Karpas-422 (cell line): ENCODE data around the gene C10orf67. TPM values are rescaled to one million over a fixed set of nuclear protein-coding genes. Genes with fewer than 3 reads are reported as not detected.

Source experiments
- DNase-seq: peaks from one replicate; pipeline ENCODE4 v3.0.0-alpha.2; 2015
- H2AFZ ChIP-seq: fragments of 200-600 bp; sonication (generic); 2 replicates; pipeline ENCODE4 v1.6.1; 2014; ENCODE audit warnings: antibody characterized with exemption, low read length, mixed read lengths
- H3K27ac ChIP-seq: fragments of 200-600 bp; sonication (generic); 2 replicates; pipeline ENCODE4 v1.5.1; 2014; ENCODE audit warnings: mild to moderate bottlenecking, low read length, moderate library complexity
- H3K27me3 ChIP-seq: fragments of 200-600 bp; sonication (generic); 2 replicates; pipeline ENCODE4 v1.6.1; 2014; ENCODE audit warnings: low read length, mixed read lengths
- H3K36me3 ChIP-seq: fragments of 200-600 bp; sonication (generic); 2 replicates; pipeline ENCODE4 v1.6.1; 2014; ENCODE audit warnings: low read length, mixed read lengths; ENCODE audit not compliant: insufficient read depth
- H3K4me1 ChIP-seq: fragments of 200-600 bp; sonication (generic); 2 replicates; pipeline ENCODE4 v1.6.1; 2014; ENCODE audit warnings: mild to moderate bottlenecking, low read length, mixed read lengths
- H3K4me2 ChIP-seq: fragments of 200-600 bp; sonication (generic); 2 replicates; pipeline ENCODE4 v1.6.1; 2014; ENCODE audit warnings: low read length, low read depth, mild to moderate bottlenecking; ENCODE audit not compliant: poor library complexity, severe bottlenecking
- H3K4me3 ChIP-seq: fragments of 200-600 bp; sonication (generic); 2 replicates; pipeline ENCODE4 v1.5.1; 2014; ENCODE audit warnings: mild to moderate bottlenecking, antibody characterized with exemption, low read length, mixed read lengths
- H3K79me2 ChIP-seq: fragments of 200-600 bp; sonication (generic); 2 replicates; pipeline ENCODE4 v1.6.1; 2014; ENCODE audit warnings: mild to moderate bottlenecking, low read length, mixed read lengths
- H3K9ac ChIP-seq: fragments of 200-600 bp; sonication (generic); 2 replicates; pipeline ENCODE4 v1.6.0; 2014; ENCODE audit warnings: low read length
- H3K9me2 ChIP-seq: fragments of 200-600 bp; sonication (generic), shearing (Covaris generic); replicated peaks from 2 replicates; pipeline ENCODE4 v1.6.0; 2014; ENCODE audit warnings: mild to moderate bottlenecking, low read length, moderate library complexity; ENCODE audit not compliant: insufficient read depth
- H3K9me3 ChIP-seq: fragments of 300-700, 200-600 bp; sonication (generic); 2 replicates; pipeline ENCODE4 v1.6.1; 2014; ENCODE audit warnings: low read length, mixed read lengths
- H4K20me1 ChIP-seq: fragments of 200-600 bp; sonication (generic); 2 replicates; pipeline ENCODE4 v1.6.1; 2014; ENCODE audit warnings: mild to moderate bottlenecking, antibody characterized with exemption, low read length, low read depth; ENCODE audit not compliant: insufficient read depth
- total RNA-seq: library from RNA; depleted of rRNA; stranded (reverse); fragments of >200 nt; shearing (Covaris generic); gene quantifications from 2 replicates; pipeline ENCODE4 v1.2.3, GENCODE V29; 2014; ENCODE audit warnings: low replicate concordance

Gene C10orf67
- total RNA-seq, 1 experiment from 2014 or later: not detected

GRCh38 chr10:23205972-23206642 lies 138.5 kb downstream of the C10orf67 start:
- Histone ChIP-seq H3K27me3 (no peaks in the 10 kb centered on the region), H3K27ac (no peak overlapping the region), H3K4me3 (no peak overlapping the region), H3K9ac (no peak overlapping the region), H3K9me3 (no peaks in the 10 kb centered on the region), H3K4me1 (no peaks in the 10 kb centered on the region), H3K36me3 (no peaks in the 10 kb centered on the region), H3K9me2 (no peaks in the 10 kb centered on the region), H4K20me1 (no peaks in the 10 kb centered on the region), H2AFZ (no peak overlapping the region), H3K79me2 (no peaks in the 10 kb centered on the region), H3K4me2 (no peak overlapping the region)
- DNase-seq: no peak

GRCh38 chr10:23204773-23205172 lies 139.8 kb downstream of the C10orf67 start:
- Histone ChIP-seq H4K20me1 (no peaks in the 10 kb centered on the region), H3K4me1 (no peaks in the 10 kb centered on the region), H3K4me3 (no peak overlapping the region), H3K4me2 (no peak overlapping the region), H3K9me2 (no peaks in the 10 kb centered on the region), H3K27me3 (no peaks in the 10 kb centered on the region), H3K36me3 (no peaks in the 10 kb centered on the region), H2AFZ (no peak overlapping the region), H3K27ac (no peak overlapping the region), H3K9ac (no peak overlapping the region), H3K79me2 (no peaks in the 10 kb centered on the region), H3K9me3 (no peaks in the 10 kb centered on the region)
- no peak for DNase-seq

GRCh38 chr10:23203369-23204325 lies 140.9 kb downstream of the C10orf67 start:
- H3K9me2 ChIP-seq: no peaks in the 10 kb centered on the region
- H3K27ac ChIP-seq: no peak overlapping the region
- H3K4me1 ChIP-seq: no peaks in the 10 kb centered on the region
- no peaks in the 10 kb centered on the region for H4K20me1 ChIP-seq
- no peaks in the 10 kb centered on the region for H3K9me3 ChIP-seq
- H3K36me3 ChIP-seq: no peaks in the 10 kb centered on the region
- no peak for DNase-seq
- no peaks in the 10 kb centered on the region for H3K27me3 ChIP-seq
- H3K9ac ChIP-seq: no peak overlapping the region
- no peak overlapping the region for H3K4me3 ChIP-seq
- no peak overlapping the region for H2AFZ ChIP-seq
- no peaks in the 10 kb centered on the region for H3K79me2 ChIP-seq
- no peak overlapping the region for H3K4me2 ChIP-seq

GRCh38 chr10:23202779-23203178 lies 141.8 kb downstream of the C10orf67 start:
- Histone ChIP-seq H3K27ac (no peak overlapping the region), H3K36me3 (no peaks in the 10 kb centered on the region), H4K20me1 (no peaks in the 10 kb centered on the region), H3K27me3 (no peaks in the 10 kb centered on the region), H3K79me2 (no peaks in the 10 kb centered on the region), H3K4me2 (no peak overlapping the region), H3K9me2 (no peaks in the 10 kb centered on the region), H3K4me3 (no peak overlapping the region), H3K9ac (no peak overlapping the region), H3K9me3 (no peaks in the 10 kb centered on the region), H3K4me1 (no peaks in the 10 kb centered on the region), H2AFZ (no peak overlapping the region)
- no peak for DNase-seq

GRCh38 chr10:23201837-23202236 lies 142.8 kb downstream of the C10orf67 start:
- H3K9ac ChIP-seq: no peak overlapping the region
- no peak for DNase-seq
- H4K20me1 ChIP-seq: no peaks in the 10 kb centered on the region
- no peak overlapping the region for H2AFZ ChIP-seq
- no peaks in the 10 kb centered on the region for H3K9me3 ChIP-seq
- no peaks in the 10 kb centered on the region for H3K27me3 ChIP-seq
- no peak overlapping the region for H3K27ac ChIP-seq
- H3K79me2 ChIP-seq: no peaks in the 10 kb centered on the region
- no peaks in the 10 kb centered on the region for H3K36me3 ChIP-seq
- no peak overlapping the region for H3K4me2 ChIP-seq
- H3K9me2 ChIP-seq: no peaks in the 10 kb centered on the region
- H3K4me3 ChIP-seq: no peak overlapping the region
- no peaks in the 10 kb centered on the region for H3K4me1 ChIP-seq

GRCh38 chr10:23200997-23201652 lies 143.5 kb downstream of the C10orf67 start:
- H2AFZ ChIP-seq: no peak overlapping the region
- H3K79me2 ChIP-seq: no peaks in the 10 kb centered on the region
- H3K4me2 ChIP-seq: no peak overlapping the region
- no peaks in the 10 kb centered on the region for H3K27me3 ChIP-seq
- no peak overlapping the region for H3K9ac ChIP-seq
- no peaks in the 10 kb centered on the region for H3K36me3 ChIP-seq
- DNase-seq: no peak
- H3K27ac ChIP-seq: no peak overlapping the region
- no peaks in the 10 kb centered on the region for H3K9me2 ChIP-seq
- no peaks in the 10 kb centered on the region for H3K9me3 ChIP-seq
- H3K4me3 ChIP-seq: no peak overlapping the region
- H4K20me1 ChIP-seq: no peaks in the 10 kb centered on the region
- H3K4me1 ChIP-seq: no peaks in the 10 kb centered on the region

GRCh38 chr10:23200586-23200985 lies 144.0 kb downstream of the C10orf67 start:
- no peaks in the 10 kb centered on the region for H4K20me1 ChIP-seq
- H3K36me3 ChIP-seq: no peaks in the 10 kb centered on the region
- no peak overlapping the region for H3K4me3 ChIP-seq
- no peaks in the 10 kb centered on the region for H3K9me3 ChIP-seq
- no peak for DNase-seq
- H3K79me2 ChIP-seq: no peaks in the 10 kb centered on the region
- H3K4me1 ChIP-seq: no peaks in the 10 kb centered on the region
- no peak overlapping the region for H3K4me2 ChIP-seq
- H3K27ac ChIP-seq: no peak overlapping the region
- no peak overlapping the region for H3K9ac ChIP-seq
- H3K27me3 ChIP-seq: no peaks in the 10 kb centered on the region
- H3K9me2 ChIP-seq: no peaks in the 10 kb centered on the region
- H2AFZ ChIP-seq: no peak overlapping the region
